Skeletal muscle tissue (tissue), 4 donors: ENCODE measurements around the gene CMTM3. TPM values are rescaled to one million over a fixed set of nuclear protein-coding genes. Genes with fewer than 3 reads are reported as not detected.
"Not testable (repeated sequence)": the region's sequence is repeated elsewhere in the genome, so short reads cannot be mapped to it uniquely, and the experiment has no call there.

ENCODE experiments used
- H3K27ac ChIP-seq: one replicate; pipeline ENCODE4 v1.7.0; 2013; ENCODE audit warnings: mild to moderate bottlenecking, low read depth, low read length, inconsistent platforms
- H3K27me3 ChIP-seq, 3 donors: one replicate each; pipeline ENCODE4 v1.7.0; 2013; ENCODE audit warnings: low read length in 3 of 3; ENCODE audit not compliant: control insufficient read depth in 3 of 3, insufficient read depth in 3 of 3
- H3K36me3 ChIP-seq, 3 donors: one replicate each; pipeline ENCODE4 v1.7.0; 2013; ENCODE audit warnings: low read length in 3 of 3; ENCODE audit not compliant: control insufficient read depth in 3 of 3, insufficient read depth in 3 of 3
- H3K4me1 ChIP-seq, 3 donors: one replicate each; pipeline ENCODE4 v1.7.0; 2013; ENCODE audit warnings: low read length in 3 of 3, mild to moderate bottlenecking in 3 of 3; ENCODE audit not compliant: control insufficient read depth in 3 of 3, insufficient read depth in 3 of 3
- H3K4me3 ChIP-seq, 3 donors: one replicate each; pipeline ENCODE4 v1.7.0; 2013; ENCODE audit warnings: low read length in 3 of 3
- H3K9ac ChIP-seq, 3 donors: one replicate each; pipeline ENCODE4 v1.7.0; 2013; ENCODE audit warnings: low read length in 3 of 3, mild to moderate bottlenecking in 3 of 3, moderate library complexity in 2 of 3, low read depth in 1 of 3
- H3K9me3 ChIP-seq, 3 donors: one replicate each; pipeline ENCODE4 v1.7.0; 2013; ENCODE audit warnings: low read length in 3 of 3; ENCODE audit not compliant: control insufficient read depth in 3 of 3
- total RNA-seq: library from RNA; depleted of rRNA; stranded (reverse); fragments of >200 nt; gene quantifications from one replicate; pipeline ENCODE4 v1.2.3, GENCODE V29; 2014
- donor health status: Osteomylitis.

Gene CMTM3
- total RNA-seq, 1 donor from 2014 or later = 23.0 TPM

GRCh38 chr16:66608241-66609138 is 4.0 kb downstream of the CMTM3 start:
- no peaks in the 10 kb centered on the region for H3K9me3 ChIP-seq
- peak overlapping the region in 2 of 3 donors; percentile 33 to 69 for H3K9ac ChIP-seq
- peaks cover 6 to 29% (median 9%) of the 10 kb centered on the region in 3 donors for H3K36me3 ChIP-seq
- H3K4me3 ChIP-seq = peak overlapping the region in 1 of 3 donors; percentile 45
- H3K27ac ChIP-seq = peak overlapping the region; percentile 45
- H3K27me3 ChIP-seq = peaks cover 0 to 13% (median 9%) of the 10 kb centered on the region in 3 donors
- peaks cover 18 to 28% (median 25%) of the 10 kb centered on the region in 3 donors for H3K4me1 ChIP-seq

DNA sequence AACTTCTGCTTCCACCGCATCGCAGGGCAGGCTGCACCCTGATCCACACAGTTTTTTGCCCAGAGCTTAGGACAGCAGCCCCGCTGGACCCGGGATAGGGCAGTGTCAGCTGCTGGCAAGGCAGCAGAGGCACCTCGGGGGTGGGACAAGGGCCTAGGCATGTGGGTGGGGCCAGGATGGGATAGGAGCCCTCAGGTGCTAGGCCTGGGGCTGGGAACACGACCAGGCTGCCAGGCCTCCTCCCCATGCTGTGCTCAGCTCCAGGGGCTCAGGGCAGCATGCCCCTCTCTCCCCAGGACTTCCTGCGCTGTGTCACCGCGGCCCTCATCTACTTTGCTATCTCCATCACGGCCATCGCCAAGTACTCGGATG is 4.6 kb downstream of the CMTM3 start:
- Histone ChIP-seq H3K27ac (peak overlapping the region; percentile 45), H3K9me3 (no peaks in the 10 kb centered on the region), H3K36me3 (peaks cover 6 to 29% (median 9%) of the 10 kb centered on the region in 3 donors), H3K4me1 (peaks cover 13 to 23% (median 19%) of the 10 kb centered on the region in 3 donors), H3K4me3 (no peak overlapping the region), H3K27me3 (peaks cover 0 to 7% (median 2%) of the 10 kb centered on the region in 3 donors), H3K9ac (peak overlapping the region in 1 of 3 donors; percentile 69)

- H3K4me1 ChIP-seq = peaks cover 13 to 20% (median 17%) of the 10 kb centered on the region in 3 donors
- H3K36me3 ChIP-seq = peaks cover 6 to 29% (median 9%) of the 10 kb centered on the region in 3 donors
- no peak overlapping the region for H3K4me3 ChIP-seq
- H3K9me3 ChIP-seq = no peaks in the 10 kb centered on the region
- H3K27ac ChIP-seq = no peak overlapping the region
- H3K9ac ChIP-seq = peak overlapping the region in 1 of 3 donors; percentile 25
- peaks cover 0 to 5% (median 0%) of the 10 kb centered on the region in 3 donors for H3K27me3 ChIP-seq
Measured at GRCh38 chr16:66610111-66610820, 5.8 kb downstream of the CMTM3 start.

DNA sequence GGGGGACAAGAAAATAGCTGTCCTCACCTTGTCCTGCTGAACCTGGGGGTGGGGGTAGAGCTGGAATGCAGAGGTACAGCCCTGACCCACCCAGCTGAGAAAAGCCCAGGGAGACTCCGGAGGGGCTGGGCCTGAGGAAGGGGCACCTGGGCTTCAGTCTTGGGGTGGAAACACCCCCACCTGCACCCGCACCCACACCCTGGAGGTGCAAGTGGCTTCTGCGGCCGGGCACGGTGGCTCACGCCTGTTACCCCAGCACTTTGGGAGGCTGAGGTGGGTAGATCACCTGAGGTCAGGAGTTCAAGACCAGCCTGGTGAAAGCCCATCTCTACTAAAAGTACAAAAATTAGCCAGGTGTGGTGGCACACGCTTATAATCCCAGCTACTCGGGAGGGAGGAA is 7.4 kb downstream of the CMTM3 start:
- not testable (repeated sequence) for H3K4me3 ChIP-seq, H3K27ac ChIP-seq, H3K9me3 ChIP-seq, H3K9ac ChIP-seq, H3K27me3 ChIP-seq
- Histone ChIP-seq H3K4me1 (peaks cover 11 to 13% (median 13%) of the 10 kb centered on the region in 3 donors), H3K36me3 (peaks cover 6 to 29% (median 9%) of the 10 kb centered on the region in 3 donors)

- Histone ChIP-seq H3K4me1 (peaks cover 11 to 13% (median 13%) of the 10 kb centered on the region in 3 donors), H3K27ac (no peak overlapping the region), H3K27me3 (no peaks in the 10 kb centered on the region), H3K9ac (no peak overlapping the region), H3K9me3 (no peaks in the 10 kb centered on the region), H3K4me3 (no peak overlapping the region), H3K36me3 (peaks cover 6 to 29% (median 9%) of the 10 kb centered on the region in 3 donors)
Measured at GRCh38 chr16:66612422-66612821, 7.9 kb downstream of the CMTM3 start.

GRCh38 chr16:66614161-66614802 is 9.8 kb downstream of the CMTM3 start:
- Histone ChIP-seq H3K9ac (no peak overlapping the region), H3K36me3 (peaks cover 6 to 29% (median 9%) of the 10 kb centered on the region in 3 donors), H3K4me1 (peaks cover 15 to 18% (median 17%) of the 10 kb centered on the region in 3 donors), H3K4me3 (no peak overlapping the region), H3K27me3 (no peaks in the 10 kb centered on the region), H3K9me3 (no peaks in the 10 kb centered on the region), H3K27ac (no peak overlapping the region)

GRCh38 chr16:66616169-66616568 is 11.7 kb downstream of the CMTM3 start:
- Histone ChIP-seq H3K36me3 (peaks cover 0 to 18% (median 2%) of the 10 kb centered on the region in 3 donors), H3K4me3 (no peak overlapping the region), H3K27me3 (no peaks in the 10 kb centered on the region), H3K9ac (no peak overlapping the region), H3K9me3 (no peaks in the 10 kb centered on the region), H3K4me1 (peaks cover 25 to 30% (median 27%) of the 10 kb centered on the region in 3 donors), H3K27ac (no peak overlapping the region)

DNA sequence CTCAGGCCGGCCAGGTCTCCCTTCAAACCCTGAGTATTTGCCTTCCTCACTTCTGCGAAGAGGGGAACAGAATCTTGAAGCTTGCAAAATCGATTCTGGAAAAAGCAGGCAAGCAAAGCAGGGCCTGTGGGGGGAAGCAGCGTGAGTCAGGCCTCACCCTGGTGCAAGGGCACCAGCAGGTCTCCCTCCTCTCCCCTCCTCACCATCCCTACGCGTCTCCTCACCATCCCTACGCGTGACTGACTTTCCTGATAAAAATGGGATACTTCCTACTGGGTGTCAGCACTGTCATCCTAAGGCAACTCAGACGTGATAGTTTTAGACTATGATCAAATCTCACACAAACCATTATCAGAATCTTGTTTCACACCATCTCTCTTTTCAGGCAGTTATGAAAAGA is 12.1 kb downstream of the CMTM3 start:
- Histone ChIP-seq H3K9ac (no peak overlapping the region), H3K27ac (no peak overlapping the region), H3K9me3 (no peaks in the 10 kb centered on the region), H3K4me1 (peaks cover 25 to 30% (median 27%) of the 10 kb centered on the region in 3 donors), H3K36me3 (peaks cover 3 to 17% (median 4%) of the 10 kb centered on the region in 3 donors), H3K4me3 (no peak overlapping the region), H3K27me3 (no peaks in the 10 kb centered on the region)

GRCh38 chr16:66617010-66617434 is 12.5 kb downstream of the CMTM3 start:
- no peaks in the 10 kb centered on the region for H3K9me3 ChIP-seq
- no peaks in the 10 kb centered on the region for H3K27me3 ChIP-seq
- H3K36me3 ChIP-seq = peaks cover 6 to 16% (median 7%) of the 10 kb centered on the region in 3 donors
- no peak overlapping the region for H3K9ac ChIP-seq
- no peak overlapping the region for H3K4me3 ChIP-seq
- no peak overlapping the region for H3K27ac ChIP-seq
- H3K4me1 ChIP-seq = peaks cover 25 to 30% (median 27%) of the 10 kb centered on the region in 3 donors
